Dermis blood vessel endothelial cell (primary cell): ENCODE data around the gene MAP1LC3B. TPM values are rescaled to one million over a fixed set of nuclear protein-coding genes. Genes with fewer than 3 reads are reported as not detected.

Experiments used
- DNase-seq: peaks from one replicate; pipeline ENCODE4 v3.0.0; 2010
- total RNA-seq: library from RNA; depleted of rRNA; stranded (reverse); fragments of >200 nt; gene quantifications from 2 replicates; pipeline ENCODE4 v1.2.3, GENCODE V29; 2014

The MAP1LC3B gene
- total RNA-seq, 1 donor from 2014 or later: 23.3 TPM

DNA sequence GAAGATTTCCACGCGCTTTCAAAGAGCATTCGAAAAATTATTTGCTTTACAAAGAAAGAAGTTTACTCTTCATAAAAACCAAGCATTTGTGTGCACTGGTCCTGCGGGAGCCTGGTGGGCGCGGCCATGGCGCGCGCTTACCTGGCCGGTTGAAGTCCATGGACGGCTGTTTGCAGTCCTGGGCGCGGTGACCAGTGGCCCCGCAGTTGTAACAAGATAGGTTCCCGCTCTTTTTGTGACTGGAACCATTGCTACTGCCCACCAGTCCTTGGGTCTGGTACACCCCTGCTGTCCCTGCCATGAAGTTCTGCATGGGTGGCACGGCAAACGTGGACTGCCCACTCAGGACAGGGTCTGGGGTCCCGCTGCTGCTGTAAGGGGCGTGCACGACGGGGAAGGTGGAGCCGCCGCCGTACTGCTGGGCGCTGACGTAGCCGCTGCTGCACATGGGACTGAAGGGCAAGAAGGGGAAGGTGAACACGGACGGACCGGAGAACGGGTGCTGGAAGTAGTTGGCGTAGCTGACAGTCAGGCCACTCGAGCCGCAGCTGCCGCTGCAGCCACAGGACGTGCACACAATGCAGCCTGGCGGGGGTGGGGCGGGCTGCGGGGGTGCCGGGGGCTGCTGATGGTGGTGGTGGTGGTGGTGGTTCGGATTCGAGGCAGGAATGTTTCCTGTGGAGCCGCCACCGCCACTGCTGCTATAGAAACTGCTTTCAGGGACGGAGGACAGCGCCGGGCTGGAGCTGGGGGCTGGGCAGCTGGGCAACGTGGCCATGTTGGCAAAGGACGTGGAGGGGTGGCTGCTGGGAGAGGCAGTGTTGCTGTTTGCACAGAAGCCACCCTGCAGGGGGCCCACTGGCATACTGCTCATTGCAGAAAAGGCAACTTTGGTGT lies 19.5 kb downstream of the MAP1LC3B start:
- DNase-seq: no peak

DNA sequence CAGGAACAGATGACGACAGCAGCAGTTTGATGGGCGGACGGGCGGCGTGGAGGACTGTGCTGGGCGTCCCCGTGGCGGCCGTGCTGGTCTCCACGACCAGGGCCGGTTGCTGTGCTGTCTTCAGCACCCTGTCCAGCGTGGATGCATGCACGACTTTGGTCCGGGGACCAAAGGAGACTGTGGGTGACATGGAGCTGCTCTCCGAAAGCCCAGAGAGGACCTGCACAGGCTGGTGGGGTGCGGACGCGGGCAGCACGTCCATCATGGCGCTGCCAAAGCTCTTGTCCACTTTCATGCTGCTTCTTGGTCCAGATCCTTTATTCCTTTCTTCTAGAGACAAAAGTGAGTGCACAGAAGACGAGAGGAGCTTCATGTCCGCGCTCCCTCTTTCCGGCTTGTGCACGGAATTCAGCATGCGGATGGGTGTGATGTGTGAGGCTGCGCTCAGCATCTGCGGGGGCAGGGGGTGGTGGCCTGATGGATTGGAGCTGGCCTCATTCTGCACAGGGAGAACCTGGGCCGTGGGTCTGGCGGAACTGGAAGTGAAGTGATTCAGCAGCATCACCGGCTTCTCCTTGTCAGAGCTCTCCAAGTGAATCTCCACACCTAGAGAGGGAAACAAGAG lies 20.3 kb downstream of the MAP1LC3B start:
- DNase-seq: no peak

DNA sequence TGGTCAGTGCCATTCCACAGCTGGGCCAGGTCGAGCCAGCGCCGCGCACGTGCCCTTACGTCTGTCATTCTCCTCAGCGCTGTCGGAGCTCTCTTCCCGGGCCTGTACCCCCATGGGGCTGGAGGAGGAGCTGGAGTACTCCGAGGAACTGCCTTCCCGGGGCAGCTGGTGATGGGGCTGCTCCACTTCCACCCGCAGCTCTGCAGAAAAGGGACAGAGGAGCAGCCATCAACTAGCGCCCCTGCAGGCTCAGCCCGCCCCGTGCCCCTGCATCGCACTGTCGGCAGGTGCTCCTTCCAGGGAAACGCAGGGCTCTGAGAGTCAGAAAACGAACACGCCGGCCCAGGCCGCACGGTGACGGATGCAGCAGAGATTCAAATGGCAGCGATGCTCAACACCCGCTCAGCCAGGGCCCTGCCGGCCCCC lies 20.9 kb downstream of the MAP1LC3B start:
- no peak for DNase-seq

DNA sequence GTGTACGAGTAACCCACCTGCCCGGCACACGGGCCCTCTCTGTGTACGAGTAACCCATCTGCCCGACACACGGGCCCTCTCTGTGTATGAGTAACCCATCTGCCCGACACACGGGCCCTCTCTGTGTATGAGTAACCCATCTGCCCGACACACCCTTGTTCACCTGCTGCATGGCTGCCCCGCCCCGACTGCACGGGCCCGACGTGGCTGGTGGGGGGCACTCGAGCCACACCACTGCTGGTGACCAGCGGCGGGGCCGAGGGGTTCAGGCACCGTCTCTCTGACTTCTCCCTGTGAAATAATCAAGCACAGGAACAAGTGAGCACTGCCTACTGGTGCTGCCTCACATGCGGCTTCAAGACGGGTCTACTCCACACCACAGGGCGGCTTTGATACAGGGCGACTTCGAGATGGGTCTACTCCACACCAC lies 22.1 kb downstream of the MAP1LC3B start:
- DNase-seq: no peak

DNA sequence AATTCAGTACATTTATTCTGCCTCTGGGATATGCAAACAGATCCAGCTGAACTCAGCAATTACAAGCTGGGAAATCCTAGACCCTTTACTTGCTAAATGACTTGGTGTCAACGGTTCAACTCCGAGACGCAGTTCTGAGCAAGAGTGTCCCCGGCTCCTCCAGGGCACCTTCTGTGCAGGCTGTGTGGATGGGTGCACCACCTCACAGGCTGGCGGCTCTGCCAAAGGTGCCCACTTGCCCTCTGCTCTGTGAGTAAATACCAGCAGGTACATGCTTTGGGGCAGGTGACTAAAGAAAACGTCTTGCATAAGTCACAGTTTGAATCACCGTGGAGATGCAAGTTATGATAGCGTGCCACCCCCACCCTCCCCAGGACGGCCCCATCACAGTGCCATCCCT lies 23.3 kb downstream of the MAP1LC3B start:
- DNase-seq: no peak

DNA sequence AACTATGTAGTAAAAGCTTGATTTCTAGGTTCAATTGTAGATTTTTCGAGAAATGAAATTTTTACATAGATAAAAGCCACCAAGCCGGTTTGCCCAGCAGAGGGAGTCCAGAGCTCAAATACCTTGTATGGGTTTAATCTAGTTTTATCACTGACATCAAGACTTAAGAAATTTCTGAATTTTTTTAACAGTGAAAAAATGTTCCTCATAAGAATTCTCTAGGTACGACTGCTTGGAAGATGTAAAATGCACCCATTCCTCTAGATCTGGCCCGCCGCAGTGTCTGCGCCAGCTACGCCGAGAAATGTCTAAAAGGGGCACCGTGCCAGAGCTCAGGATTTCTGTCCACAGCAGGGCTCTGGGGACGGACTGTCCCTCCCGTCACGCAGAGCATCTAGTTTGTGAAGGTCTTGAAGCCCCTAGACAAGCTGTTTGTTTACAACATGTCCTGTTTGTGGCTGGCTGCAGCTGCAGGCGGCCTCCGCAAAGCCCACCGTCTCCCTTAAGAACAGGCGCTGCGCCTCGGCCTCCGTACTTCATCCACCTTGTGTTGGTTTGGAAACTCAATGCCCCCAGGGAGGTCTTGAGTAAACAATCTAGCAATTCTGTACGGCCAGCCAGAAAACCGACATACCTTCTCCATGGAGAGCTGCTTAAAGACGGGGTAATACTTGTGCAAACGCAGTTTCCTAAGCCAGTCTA lies 24.8 kb downstream of the MAP1LC3B start:
- peak; percentile 80 for DNase-seq

DNA sequence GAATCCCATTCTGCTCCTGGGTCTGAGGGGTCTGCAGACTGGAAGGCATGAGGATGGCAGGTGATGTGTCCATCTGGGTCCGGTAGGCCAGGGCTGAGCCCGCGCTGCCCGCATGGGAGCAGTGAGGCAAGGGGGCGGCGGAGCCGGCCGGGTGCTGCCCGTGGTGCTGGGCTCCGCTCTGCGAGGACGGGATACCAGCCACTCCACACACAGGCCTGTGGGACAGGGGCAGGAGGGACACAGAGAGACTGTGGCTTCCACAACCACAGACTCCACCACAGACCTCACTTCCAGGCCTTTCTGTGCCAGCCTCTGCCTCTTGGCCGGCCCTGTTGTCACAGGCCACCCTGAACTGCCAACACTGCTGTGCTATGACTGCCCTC lies 25.4 kb downstream of the MAP1LC3B start:
- DNase-seq: no peak

DNA sequence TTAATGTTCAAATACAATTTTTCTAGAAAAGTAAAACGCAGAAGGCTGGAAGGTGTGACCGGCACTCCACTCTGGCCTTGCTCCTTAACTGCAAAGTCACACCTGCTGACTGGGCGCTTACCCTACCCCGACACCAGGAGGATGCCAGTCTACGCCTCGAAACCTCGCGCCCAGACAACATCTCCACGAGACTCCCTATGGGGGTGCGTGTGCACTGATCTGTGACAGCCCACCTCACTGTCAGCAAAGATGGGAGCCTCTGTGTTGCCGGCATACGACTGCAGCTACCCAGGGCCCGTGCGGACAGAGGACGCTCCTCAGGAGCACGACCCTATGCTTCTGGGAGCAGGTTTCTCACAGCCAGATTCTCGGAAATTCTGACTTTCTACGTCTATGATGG lies 26.1 kb downstream of the MAP1LC3B start:
- DNase-seq: no peak

DNA sequence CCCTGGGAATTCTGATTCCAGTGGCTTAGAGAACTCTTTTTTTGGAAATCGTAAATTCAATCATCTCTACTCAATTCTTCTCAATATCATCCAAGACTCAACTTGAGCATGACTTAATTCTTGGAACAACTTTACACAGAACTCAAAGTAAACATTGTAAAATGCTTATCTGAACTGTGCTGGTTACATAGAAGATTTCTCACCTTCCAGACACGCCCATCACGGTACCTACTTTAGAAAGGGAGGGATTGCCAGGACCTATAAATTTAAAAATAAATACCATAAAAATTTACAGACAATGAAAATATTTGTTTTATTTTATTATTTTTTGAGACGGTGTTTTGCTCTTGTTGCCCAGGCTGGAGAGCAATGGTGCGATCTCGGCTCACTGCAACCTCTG lies 26.5 kb downstream of the MAP1LC3B start:
- DNase-seq: no peak

DNA sequence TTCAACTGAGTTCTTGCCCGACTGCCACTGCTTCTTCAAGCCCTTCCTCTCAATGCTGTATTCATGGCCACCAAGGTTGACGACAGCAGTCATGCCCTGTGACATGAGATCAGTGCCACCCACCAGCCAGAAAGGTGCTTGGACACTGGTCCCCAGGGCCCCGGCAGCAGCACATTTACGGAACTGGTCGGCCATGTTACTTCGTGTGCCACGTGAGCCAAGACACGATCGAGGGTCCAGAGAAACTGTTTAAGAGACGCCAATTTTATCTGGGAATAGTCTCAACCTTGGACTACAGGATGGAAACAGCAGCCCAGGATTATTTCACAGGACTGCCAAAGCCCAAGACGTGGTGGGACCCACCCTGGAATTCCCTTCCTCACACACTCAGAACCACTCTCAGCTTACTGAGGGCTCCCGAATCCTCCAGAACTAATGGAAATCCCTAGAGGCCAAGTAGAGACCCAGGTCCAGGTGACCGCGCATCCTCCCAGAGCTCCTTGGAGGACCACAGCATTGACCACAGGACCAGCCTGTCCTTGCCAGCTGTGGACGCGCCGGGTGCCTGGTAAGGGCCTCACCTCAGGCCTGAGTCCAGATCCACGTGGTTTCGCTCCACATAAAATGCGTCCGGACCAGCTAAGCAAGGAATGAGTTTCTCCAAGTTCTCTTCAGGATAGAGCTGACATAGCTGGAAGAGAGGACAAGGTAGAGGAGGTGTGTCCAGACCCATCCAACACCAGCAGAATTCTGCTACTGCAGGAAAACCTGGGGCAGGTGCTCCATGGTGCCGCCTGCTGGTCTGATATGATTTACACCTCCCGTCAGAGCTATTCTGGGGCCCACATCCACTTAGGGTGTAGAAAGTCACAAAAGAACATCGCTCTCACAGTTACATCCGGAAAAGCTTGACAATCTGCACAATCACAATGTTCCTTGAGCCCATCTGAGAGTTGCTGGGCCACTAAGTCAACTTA lies 28.2 kb downstream of the MAP1LC3B start:
- no peak for DNase-seq

DNA sequence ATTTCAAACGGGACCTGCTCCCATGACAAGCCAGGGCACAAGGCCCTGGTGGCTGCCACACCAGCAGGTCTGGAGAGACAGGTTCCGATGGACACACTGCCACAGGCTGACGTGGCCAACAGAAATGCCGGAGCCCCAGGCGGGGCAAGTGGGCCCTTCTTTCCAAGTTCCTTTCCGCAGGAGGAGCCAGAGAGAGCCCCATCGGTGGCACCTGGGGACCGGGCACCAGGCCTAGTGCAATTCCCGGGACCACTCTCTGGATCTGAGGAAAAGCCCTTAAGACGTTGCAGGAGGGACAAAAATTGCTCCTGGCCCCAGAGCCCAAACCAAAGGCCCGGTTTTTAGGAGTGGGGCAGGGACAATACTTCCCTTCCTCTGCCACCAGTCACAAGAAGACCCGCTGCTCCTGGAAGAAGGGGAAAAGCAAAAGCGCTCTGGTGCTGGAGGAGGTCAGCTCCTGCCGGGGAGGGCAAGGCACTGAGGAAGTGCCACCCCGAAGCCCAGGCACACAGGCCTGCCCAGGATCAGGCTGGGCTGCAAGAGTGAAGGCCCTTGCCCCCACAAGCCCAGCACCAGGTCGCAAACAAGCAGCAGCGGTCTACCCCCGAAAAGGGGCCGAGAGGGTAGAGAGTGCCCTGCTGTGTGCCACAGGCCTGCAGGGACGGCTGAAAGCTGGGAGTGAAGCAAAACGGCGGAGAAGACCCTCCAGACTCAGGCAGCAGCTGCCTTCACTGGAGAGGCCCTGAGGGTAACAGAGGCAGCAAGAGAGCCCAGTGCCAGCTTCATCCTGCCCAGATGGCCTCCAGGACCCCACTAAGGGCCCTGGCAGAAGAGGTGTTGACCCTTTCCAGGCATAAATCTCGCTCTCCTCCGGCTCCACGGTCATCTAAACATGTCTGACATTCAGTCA lies 29.1 kb downstream of the MAP1LC3B start:
- no peak for DNase-seq

DNA sequence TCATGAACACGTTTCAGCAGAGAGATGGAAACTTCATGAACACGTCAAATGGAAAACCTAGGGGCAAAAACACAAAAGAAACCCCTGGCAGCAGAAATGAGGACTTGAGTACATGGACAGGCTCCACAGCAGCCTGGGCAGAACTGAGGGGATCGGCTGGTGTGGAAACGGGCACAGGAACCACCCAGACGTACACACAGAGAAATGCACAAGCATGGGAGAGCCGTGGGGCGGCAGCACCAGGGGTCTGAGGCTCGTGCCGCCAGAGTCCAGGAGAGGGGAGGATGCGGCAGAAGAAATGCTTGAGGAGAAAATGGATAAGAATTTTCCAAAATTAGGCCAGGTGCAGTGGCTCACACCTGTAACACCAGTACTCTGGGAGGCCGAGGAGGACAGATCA lies 30.0 kb downstream of the MAP1LC3B start:
- DNase-seq: no peak

DNA sequence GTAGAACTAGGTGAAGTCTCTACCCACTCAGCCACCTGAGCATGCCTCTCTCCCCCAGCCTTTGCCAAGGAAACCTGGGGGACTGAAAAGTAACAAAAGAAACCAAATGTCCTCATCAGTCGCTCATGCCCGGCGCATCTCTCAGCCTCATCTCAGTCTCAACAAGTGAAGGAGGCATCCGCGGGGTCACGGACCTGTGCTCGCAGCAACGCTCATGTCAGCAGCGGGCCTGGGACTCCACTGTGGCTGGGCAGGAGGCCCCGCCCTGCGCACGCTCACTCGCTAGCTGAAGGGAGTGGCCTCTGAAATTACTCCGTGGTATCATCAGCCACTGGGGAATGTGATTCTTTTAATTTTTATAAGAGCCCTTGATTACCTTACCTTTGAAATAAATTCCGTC lies 31.3 kb downstream of the MAP1LC3B start:
- no peak for DNase-seq

DNA sequence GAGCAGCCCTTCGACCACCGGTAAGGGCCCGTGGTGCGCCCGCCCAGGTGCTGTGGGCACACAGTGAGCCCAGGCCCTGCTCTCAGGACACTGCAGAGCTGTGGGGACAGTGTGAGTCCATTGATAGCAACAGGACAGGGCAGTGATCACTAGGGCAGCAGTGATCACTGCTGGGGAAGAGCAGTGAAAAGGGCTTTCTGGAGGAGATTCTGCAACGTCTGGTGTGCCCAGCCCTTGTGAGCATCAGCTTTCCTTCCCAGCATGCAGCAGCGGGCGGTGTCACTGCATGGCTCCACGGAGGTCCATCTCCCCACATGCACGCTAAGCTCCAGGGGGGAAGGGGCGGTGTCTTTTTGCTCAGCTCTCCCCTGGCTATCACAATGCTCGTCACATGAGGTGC lies 32.1 kb downstream of the MAP1LC3B start:
- DNase-seq: no peak

DNA sequence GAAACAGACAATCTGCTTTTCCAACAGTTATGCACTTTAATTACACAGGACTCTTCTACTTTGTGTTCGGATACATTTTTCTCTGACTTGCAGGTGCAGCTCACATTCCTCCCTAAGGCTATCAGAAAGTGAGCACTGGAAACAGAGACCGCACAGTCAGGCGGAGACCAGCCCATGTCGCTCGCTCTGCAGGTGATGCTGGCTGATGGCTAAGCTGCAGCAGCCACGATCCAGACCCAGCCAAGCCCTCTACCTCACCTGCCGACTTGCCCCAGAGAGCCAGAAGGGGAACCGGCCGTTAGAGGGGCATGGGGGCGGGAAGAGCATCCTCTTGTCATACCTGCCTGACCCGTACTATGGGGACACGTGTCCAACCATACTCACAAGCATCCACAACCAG lies 33.8 kb downstream of the MAP1LC3B start:
- DNase-seq: no peak

DNA sequence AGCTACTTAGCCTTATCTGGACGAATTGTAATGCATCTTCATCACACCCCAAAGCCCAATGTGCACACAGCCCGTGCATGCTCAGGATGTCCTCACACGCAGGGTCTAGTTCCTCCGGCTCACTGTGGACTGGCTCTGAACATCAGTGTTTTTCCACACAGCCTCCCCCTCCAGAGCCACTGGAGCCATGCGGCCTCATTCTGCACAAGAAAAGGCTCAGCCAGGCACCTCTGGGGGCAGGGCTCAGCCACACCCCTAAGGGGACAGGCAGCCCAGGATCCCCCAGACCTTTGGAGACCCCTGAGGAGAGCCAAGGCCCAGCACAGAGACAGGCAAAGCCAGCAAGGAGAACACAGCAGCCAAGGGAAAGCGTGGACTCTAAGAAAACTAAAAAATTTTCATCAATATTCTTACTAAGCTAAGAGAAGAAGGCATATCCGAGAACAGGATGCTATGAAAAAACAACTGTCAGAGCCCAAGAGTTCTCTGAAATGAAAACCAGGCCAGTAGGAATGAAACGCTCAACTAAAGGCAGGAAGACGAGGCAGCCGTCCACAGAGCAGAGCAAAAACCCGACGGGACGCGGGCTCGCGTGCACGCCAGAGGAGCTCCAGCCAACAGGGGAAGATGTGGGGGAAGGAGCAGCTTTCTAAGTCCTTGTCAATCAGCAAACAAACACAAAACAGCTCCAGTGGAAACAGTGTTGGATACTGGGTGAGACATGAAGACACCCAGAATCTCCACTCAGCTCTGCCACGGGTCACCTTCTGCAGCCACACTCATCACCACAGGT lies 34.5 kb downstream of the MAP1LC3B start:
- DNase-seq: no peak

DNA sequence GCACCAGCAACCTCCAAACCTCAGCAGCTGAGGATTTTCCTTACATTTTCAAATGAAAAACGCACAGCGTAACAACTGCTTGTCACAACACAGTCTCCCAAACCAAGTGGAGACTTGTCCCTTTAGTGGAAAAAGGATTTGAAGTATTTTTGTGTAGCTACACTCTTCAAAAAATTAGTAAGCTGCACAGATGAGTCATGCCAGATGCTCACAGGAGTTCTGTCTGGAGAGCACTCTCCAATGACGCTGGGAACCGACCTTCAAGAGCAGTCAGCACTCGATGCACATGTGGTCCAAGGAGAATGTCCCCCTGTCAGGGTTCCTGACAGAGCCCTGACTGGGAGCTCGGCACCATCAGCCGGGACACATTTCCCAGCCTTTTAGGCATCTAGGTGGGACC lies 39.8 kb downstream of the MAP1LC3B start:
- peak; percentile 23 for DNase-seq

DNA sequence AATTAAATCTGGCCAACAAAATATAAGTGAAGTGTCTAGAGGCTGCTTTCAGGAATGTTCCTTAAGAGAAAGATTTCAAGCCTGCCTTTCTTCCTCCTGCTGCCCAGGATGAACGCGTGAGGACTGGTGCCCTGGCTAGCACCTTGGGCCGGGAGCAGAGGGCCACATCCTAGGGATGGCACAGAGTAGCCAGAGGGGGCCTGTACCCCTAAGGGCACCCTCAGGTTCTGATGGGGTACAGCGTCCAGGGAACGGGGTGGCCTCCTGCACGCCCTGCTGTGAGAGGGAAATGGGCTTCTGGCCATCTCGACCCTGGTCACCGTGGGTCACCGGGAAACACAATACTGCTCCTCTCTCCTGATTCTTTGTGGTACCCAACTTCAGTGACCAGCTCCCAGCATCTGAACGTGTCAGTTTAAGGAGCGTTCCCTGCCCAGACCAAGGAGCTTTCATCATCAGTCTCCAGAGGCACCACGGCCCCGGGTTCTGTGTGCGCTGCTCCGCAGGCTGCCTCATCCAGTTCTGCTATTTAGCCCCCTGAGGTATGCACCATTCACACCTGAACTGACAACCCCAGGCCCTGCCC lies 40.3 kb downstream of the MAP1LC3B start:
- DNase-seq: no peak

DNA sequence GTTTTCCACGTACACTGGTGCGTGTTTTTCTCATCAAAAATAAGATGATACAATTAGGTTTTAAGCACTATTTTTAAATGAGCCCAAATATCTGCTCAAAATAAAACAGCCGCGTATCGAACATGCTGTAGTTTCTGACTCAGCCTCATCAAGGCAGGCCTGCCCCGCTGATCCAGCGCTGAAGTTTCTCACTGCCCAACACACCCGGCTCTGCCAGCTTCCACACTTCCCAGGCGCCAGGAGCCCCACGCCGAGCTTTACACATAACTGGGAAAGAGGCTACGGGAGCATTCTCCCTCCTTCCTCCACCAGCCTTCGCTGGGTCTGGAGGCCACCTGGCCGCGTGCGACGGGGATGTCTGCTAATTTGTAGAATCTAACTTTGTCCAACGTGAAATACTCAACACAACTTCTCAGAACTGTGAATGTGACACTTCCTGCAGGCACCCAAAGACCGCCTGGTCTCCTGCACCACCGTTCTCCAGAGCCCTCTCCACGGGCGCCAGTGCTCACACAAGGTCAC lies 42.1 kb downstream of the MAP1LC3B start:
- no peak for DNase-seq
